Stomach (tissue), 4 donors: ENCODE results near the gene SIX1.

Experiments
- EP300 ChIP-seq: sonication (generic); formaldehyde crosslinking; IDR thresholded peaks from one replicate; pipeline ENCODE4 v1.6.1; 2017; ENCODE audit warnings: antibody characterized with exemption
- POLR2A ChIP-seq, 4 donors: fragments of 450-650 bp; IDR thresholded peaks; one replicate each; pipeline ENCODE4 v1.6.1; 2016; ENCODE audit warnings: antibody characterized with exemption in 4 of 4, control low read depth in 2 of 4, mild to moderate bottlenecking in 1 of 4, moderate library complexity in 1 of 4
- POLR2AphosphoS5 ChIP-seq, 3 donors: sonication (generic); formaldehyde crosslinking; IDR thresholded peaks; one replicate each; pipeline ENCODE4 v1.6.1; 2016; ENCODE audit warnings: antibody characterized with exemption in 3 of 3
- TF ChIP-seq, protein P1 (sequence below), 7 experiments: fragments of 450-650 bp in 4 of 7; fragments of 200-600 bp in 3 of 7; sonication (generic) in 3 of 7; IDR thresholded peaks; one replicate each; pipeline ENCODE4 v1.5.1; 2016 to 2019; ENCODE audit warnings: antibody characterized with exemption in 7 of 7, control low read depth in 2 of 7, mild to moderate bottlenecking in 1 of 7

DNA sequence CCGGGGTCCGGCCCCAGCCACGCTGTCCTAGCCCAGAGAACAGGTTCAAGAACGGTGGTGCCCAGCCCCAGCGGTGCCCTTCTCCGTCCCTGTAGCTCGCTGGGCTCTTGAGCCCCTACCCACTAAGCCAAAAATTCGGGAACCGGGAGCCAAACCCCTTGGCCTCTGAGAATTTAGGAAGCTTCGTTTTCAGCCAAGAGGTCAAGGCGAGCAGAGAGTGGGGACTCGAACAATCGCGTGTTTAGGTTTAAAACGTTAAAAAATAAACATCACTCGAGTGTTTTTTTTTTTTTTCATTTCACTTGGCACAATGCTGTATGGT, 6.2 kb downstream of the SIX1 start:
- TF ChIP-seq, protein P1, sequence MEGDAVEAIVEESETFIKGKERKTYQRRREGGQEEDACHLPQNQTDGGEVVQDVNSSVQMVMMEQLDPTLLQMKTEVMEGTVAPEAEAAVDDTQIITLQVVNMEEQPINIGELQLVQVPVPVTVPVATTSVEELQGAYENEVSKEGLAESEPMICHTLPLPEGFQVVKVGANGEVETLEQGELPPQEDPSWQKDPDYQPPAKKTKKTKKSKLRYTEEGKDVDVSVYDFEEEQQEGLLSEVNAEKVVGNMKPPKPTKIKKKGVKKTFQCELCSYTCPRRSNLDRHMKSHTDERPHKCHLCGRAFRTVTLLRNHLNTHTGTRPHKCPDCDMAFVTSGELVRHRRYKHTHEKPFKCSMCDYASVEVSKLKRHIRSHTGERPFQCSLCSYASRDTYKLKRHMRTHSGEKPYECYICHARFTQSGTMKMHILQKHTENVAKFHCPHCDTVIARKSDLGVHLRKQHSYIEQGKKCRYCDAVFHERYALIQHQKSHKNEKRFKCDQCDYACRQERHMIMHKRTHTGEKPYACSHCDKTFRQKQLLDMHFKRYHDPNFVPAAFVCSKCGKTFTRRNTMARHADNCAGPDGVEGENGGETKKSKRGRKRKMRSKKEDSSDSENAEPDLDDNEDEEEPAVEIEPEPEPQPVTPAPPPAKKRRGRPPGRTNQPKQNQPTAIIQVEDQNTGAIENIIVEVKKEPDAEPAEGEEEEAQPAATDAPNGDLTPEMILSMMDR (IDR thresholded peaks at IDR 0.05) = no peak
- TF ChIP-seq POLR2AphosphoS5 (IDR thresholded peaks at IDR 0.05) = no peak
- TF ChIP-seq POLR2A (IDR thresholded peaks at IDR 0.05) = no peak
- no peak for TF ChIP-seq EP300
